Measurements from ENCODE around the gene CPB1.

- TF ChIP-seq GATAD2B (conservative IDR thresholded peaks at IDR 0.05; ENCODE audit: low read depth) (no peak), RAD21 (IDR thresholded peaks at IDR 0.05; ENCODE audit: insufficient read depth, low read depth, low read length) (no peak), FOXK2 (IDR thresholded peaks at IDR 0.05) (no peak), NFYA (IDR thresholded peaks at IDR 0.05; ENCODE audit: borderline replicate concordance, low read depth, low read length) (no peak), SUZ12 (IDR thresholded peaks at IDR 0.05; ENCODE audit: unreplicated experiment) (no peak)
- TF ChIP-seq, protein P1, sequence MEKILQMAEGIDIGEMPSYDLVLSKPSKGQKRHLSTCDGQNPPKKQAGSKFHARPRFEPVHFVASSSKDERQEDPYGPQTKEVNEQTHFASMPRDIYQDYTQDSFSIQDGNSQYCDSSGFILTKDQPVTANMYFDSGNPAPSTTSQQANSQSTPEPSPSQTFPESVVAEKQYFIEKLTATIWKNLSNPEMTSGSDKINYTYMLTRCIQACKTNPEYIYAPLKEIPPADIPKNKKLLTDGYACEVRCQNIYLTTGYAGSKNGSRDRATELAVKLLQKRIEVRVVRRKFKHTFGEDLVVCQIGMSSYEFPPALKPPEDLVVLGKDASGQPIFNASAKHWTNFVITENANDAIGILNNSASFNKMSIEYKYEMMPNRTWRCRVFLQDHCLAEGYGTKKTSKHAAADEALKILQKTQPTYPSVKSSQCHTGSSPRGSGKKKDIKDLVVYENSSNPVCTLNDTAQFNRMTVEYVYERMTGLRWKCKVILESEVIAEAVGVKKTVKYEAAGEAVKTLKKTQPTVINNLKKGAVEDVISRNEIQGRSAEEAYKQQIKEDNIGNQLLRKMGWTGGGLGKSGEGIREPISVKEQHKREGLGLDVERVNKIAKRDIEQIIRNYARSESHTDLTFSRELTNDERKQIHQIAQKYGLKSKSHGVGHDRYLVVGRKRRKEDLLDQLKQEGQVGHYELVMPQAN (conservative IDR thresholded peaks at IDR 0.05): no peak
Observed at GRCh38 chr3:148906667-148907066, 79.1 kb downstream of the CPB1 start.
